OCI-LY7 (cell line): ENCODE measurements around the gene KCNJ14.

Source experiments
- CTCF ChIP-seq: fragments of 200-600 bp; sonication (generic); conservative IDR thresholded peaks from 2 replicates; pipeline ENCODE4 v1.5.1; 2014; ENCODE audit warnings: mild to moderate bottlenecking, antibody characterized with exemption, low read length, moderate library complexity, mixed read lengths
- EZH2phosphoT487 ChIP-seq: fragments of 200-600 bp; sonication (generic); IDR thresholded peaks from 2 replicates; pipeline ENCODE4 v1.6.1; 2018; ENCODE audit warnings: low read depth, borderline replicate concordance, mild to moderate bottlenecking, mixed run types, antibody characterized with exemption, low read length, moderate library complexity, mixed read lengths

GRCh38 chr19:48476176-48476575 is 20.8 kb downstream of the KCNJ14 start:
- TF ChIP-seq CTCF (no peak), EZH2phosphoT487 (no peak)
